ENCODE data around the gene ERCC8. TPM values are rescaled to one million over a fixed set of nuclear protein-coding genes. Genes with fewer than 3 reads are reported as not detected.
"Not testable (repeated sequence)": the region's sequence is repeated elsewhere in the genome, so short reads cannot be mapped to it uniquely, and the experiment has no call there.

ERCC8 gene
- 30.6 and 33.8 TPM in 2 replicates for total RNA-seq (2014; rRNA removed; shearing (Covaris generic))

- DNase-seq (ENCODE audit: low read depth), result peak; percentile 92
Observed at GRCh38 chr5:60944904-60945812, at the start of gene ERCC8, which contains the start of gene NDUFAF2. Gene ERCC8 (minus strand): TSS chr5:60945070. CDS start chr5:60945008, 62 bp downstream. Gene NDUFAF2 (plus strand): TSS chr5:60945205. CDS start chr5:60945256, 51 bp downstream.

- no peak for DNase-seq (ENCODE audit: low read depth)
Observed at GRCh38 chr5:60993875-60994571, 49.2 kb upstream of the ERCC8 start.

- DNase-seq (ENCODE audit: low read depth), result no peak
Observed at GRCh38 chr5:60993425-60993824, 48.6 kb upstream of the ERCC8 start.

GRCh38 chr5:60992871-60993270 lies 48.0 kb upstream of the ERCC8 start:
- no peak for DNase-seq (ENCODE audit: low read depth)

- DNase-seq (ENCODE audit: low read depth), result no peak
Observed at GRCh38 chr5:60989790-60990189, 44.9 kb upstream of the ERCC8 start.

GRCh38 chr5:60982127-60982526 lies 37.3 kb upstream of the ERCC8 start:
- DNase-seq (ENCODE audit: low read depth), result not testable (repeated sequence)

GRCh38 chr5:60980511-60980910 lies 35.6 kb upstream of the ERCC8 start:
- no peak for DNase-seq (ENCODE audit: low read depth)

- DNase-seq (ENCODE audit: low read depth), result no peak
Observed at GRCh38 chr5:60978968-60979367, 34.1 kb upstream of the ERCC8 start.

- DNase-seq (ENCODE audit: low read depth), result no peak
Observed at GRCh38 chr5:60977956-60978737, 33.3 kb upstream of the ERCC8 start.

- DNase-seq (ENCODE audit: low read depth), result peak; percentile 1
Observed at GRCh38 chr5:60972231-60972630, 27.4 kb upstream of the ERCC8 start.

- peak; percentile 52 for DNase-seq (ENCODE audit: low read depth)
Observed at GRCh38 chr5:60961685-60962084, 16.8 kb upstream of the ERCC8 start.

- DNase-seq (ENCODE audit: low read depth), result peak; percentile 14
Observed at GRCh38 chr5:60960591-60960990, 15.7 kb upstream of the ERCC8 start.

GRCh38 chr5:60959156-60959555 lies 14.3 kb upstream of the ERCC8 start:
- DNase-seq (ENCODE audit: low read depth), result peak; percentile 39

GRCh38 chr5:60958712-60959111 lies 13.8 kb upstream of the ERCC8 start:
- DNase-seq (ENCODE audit: low read depth), result no peak

GRCh38 chr5:60958088-60958487 lies 13.2 kb upstream of the ERCC8 start:
- DNase-seq (ENCODE audit: low read depth), result no peak

- no peak for DNase-seq (ENCODE audit: low read depth)
Observed at GRCh38 chr5:60955239-60955638, 10.4 kb upstream of the ERCC8 start.

GRCh38 chr5:60948738-60949137 lies 3.9 kb upstream of the ERCC8 start:
- DNase-seq (ENCODE audit: low read depth), result no peak

GRCh38 chr5:60945813-60946187 lies 930 bp upstream of the ERCC8 start:
- DNase-seq (ENCODE audit: low read depth), result peak; percentile 59

GRCh38 chr5:60943624-60944023 lies 1.2 kb downstream of the ERCC8 start:
- no peak for DNase-seq (ENCODE audit: low read depth)

- DNase-seq (ENCODE audit: low read depth), result no peak
Observed at GRCh38 chr5:60929024-60929423, 15.8 kb downstream of the ERCC8 start.

- no peak for DNase-seq (ENCODE audit: low read depth)
Observed at GRCh38 chr5:60927450-60927849, 17.4 kb downstream of the ERCC8 start.

- no peak for DNase-seq (ENCODE audit: low read depth)
Observed at GRCh38 chr5:60918466-60918865, 26.4 kb downstream of the ERCC8 start.

Data from M059J (cell line).